Loucy (cell line): ENCODE results near the gene GJC1.

ENCODE experiments used
- H2AFZ ChIP-seq: fragments of 200-600 bp; sonication (generic); 2 replicates; pipeline ENCODE4 v1.6.0; 2016; ENCODE audit warnings: antibody characterized with exemption, mild to moderate bottlenecking, low read length, moderate library complexity
- H3F3A ChIP-seq: fragments of 200-600 bp; 2 replicates; pipeline ENCODE4 v1.6.0; 2016; ENCODE audit warnings: antibody characterized with exemption, low read depth, mild to moderate bottlenecking
- H3K27me3 ChIP-seq: fragments of 200-600 bp; sonication (generic); 2 replicates; pipeline ENCODE4 v1.6.1; 2014; ENCODE audit warnings: low read length, mild to moderate bottlenecking; ENCODE audit not compliant: insufficient read depth, poor library complexity, severe bottlenecking
- H3K36me3 ChIP-seq: fragments of 200-600 bp; sonication (generic); 2 replicates; pipeline ENCODE4 v1.6.1; 2016; ENCODE audit warnings: low read length; ENCODE audit not compliant: insufficient read depth
- H3K4me1 ChIP-seq: fragments of 200-600 bp; sonication (generic); 2 replicates; pipeline ENCODE4 v1.5.1; 2014; ENCODE audit warnings: low read length, mild to moderate bottlenecking; ENCODE audit not compliant: insufficient read depth, poor library complexity, severe bottlenecking
- H3K4me2 ChIP-seq: fragments of 200-600 bp; sonication (generic); 2 replicates; pipeline ENCODE4 v1.6.0; 2014; ENCODE audit warnings: antibody characterized with exemption, low read length, low read depth, mild to moderate bottlenecking; ENCODE audit not compliant: poor library complexity, severe bottlenecking
- H3K4me3 ChIP-seq: fragments of 200-600 bp; sonication (generic); 2 replicates; pipeline ENCODE4 v1.5.1; 2014; ENCODE audit warnings: low read length, mild to moderate bottlenecking, mixed read lengths; ENCODE audit not compliant: poor library complexity, severe bottlenecking
- H3K79me2 ChIP-seq: fragments of 200-600 bp; sonication (generic); 2 replicates; pipeline ENCODE4 v1.6.1; 2014; ENCODE audit warnings: low read length; ENCODE audit not compliant: insufficient read depth
- H3K9ac ChIP-seq: fragments of 200-600 bp; sonication (generic); 2 replicates; pipeline ENCODE4 v1.6.0; 2014; ENCODE audit warnings: mild to moderate bottlenecking, low read depth, low read length, moderate library complexity; ENCODE audit not compliant: poor library complexity, severe bottlenecking
- H3K9me2 ChIP-seq: fragments of 200-600 bp; sonication (generic); replicated peaks from 2 replicates; pipeline ENCODE4 v1.6.1; 2016; ENCODE audit warnings: low read depth, low read length, mixed read lengths
- H3K9me3 ChIP-seq: fragments of 200-600 bp; sonication (generic); 2 replicates; pipeline ENCODE4 v1.6.1; 2014; ENCODE audit warnings: mild to moderate bottlenecking, antibody characterized with exemption, low read length, low read depth; ENCODE audit not compliant: insufficient read depth
- H4K20me1 ChIP-seq: fragments of 200-600 bp; sonication (generic); 2 replicates; pipeline ENCODE4 v1.6.0; 2014; ENCODE audit warnings: antibody characterized with exemption, low read length, mild to moderate bottlenecking; ENCODE audit not compliant: insufficient read depth, poor library complexity, severe bottlenecking
- CTCF ChIP-seq: fragments of 200-600 bp; sonication (generic); conservative IDR thresholded peaks from 2 replicates; pipeline ENCODE4 v1.5.1; 2014; ENCODE audit warnings: mild to moderate bottlenecking, antibody characterized with exemption, low read length
- EZH2phosphoT487 ChIP-seq: fragments of 200-600 bp; IDR thresholded peaks from 2 replicates; pipeline ENCODE4 v1.6.1; 2018; ENCODE audit warnings: antibody characterized with exemption, mild to moderate bottlenecking, moderate library complexity, borderline replicate concordance

The GJC1 gene

GRCh38 chr17:44761932-44762810 lies 67.9 kb downstream of the GJC1 start:
- Histone ChIP-seq H3K4me3 (no peak overlapping the region), H3K4me1 (peaks cover 9% of the 10 kb centered on the region), H3K9me3 (no peaks in the 10 kb centered on the region), H3F3A (no peaks in the 10 kb centered on the region), H3K9ac (no peak overlapping the region), H3K79me2 (no peaks in the 10 kb centered on the region), H3K36me3 (no peaks in the 10 kb centered on the region), H3K27me3 (no peaks in the 10 kb centered on the region), H3K9me2 (no peaks in the 10 kb centered on the region), H3K4me2 (no peak overlapping the region), H2AFZ (no peak overlapping the region), H4K20me1 (no peaks in the 10 kb centered on the region)
- TF ChIP-seq EZH2phosphoT487 (no peak), CTCF (no peak)

- Histone ChIP-seq H3K4me2 (no peak overlapping the region), H3K9me2 (no peaks in the 10 kb centered on the region), H3K9me3 (no peaks in the 10 kb centered on the region), H3F3A (no peaks in the 10 kb centered on the region), H4K20me1 (no peaks in the 10 kb centered on the region), H2AFZ (no peak overlapping the region), H3K36me3 (no peaks in the 10 kb centered on the region), H3K27me3 (no peaks in the 10 kb centered on the region), H3K9ac (no peak overlapping the region), H3K4me3 (no peak overlapping the region), H3K4me1 (peaks cover 8% of the 10 kb centered on the region), H3K79me2 (no peaks in the 10 kb centered on the region)
- TF ChIP-seq CTCF (no peak), EZH2phosphoT487 (no peak)
These were observed 69.4 kb downstream of the GJC1 start for GRCh38 chr17:44760474-44761308.

GRCh38 chr17:44759916-44760243 lies 70.2 kb downstream of the GJC1 start:
- H2AFZ ChIP-seq: no peak overlapping the region
- H3K4me1 ChIP-seq: peaks cover 8% of the 10 kb centered on the region
- H3K9ac ChIP-seq: no peak overlapping the region
- TF ChIP-seq CTCF: 0 out of 2 replicates have a peak, but pooled peaks have one; percentile 3
- no peak for TF ChIP-seq EZH2phosphoT487
- H3K4me2 ChIP-seq: peak overlapping the region; percentile 80
- no peaks in the 10 kb centered on the region for H3K27me3 ChIP-seq
- no peaks in the 10 kb centered on the region for H3K9me2 ChIP-seq
- H4K20me1 ChIP-seq: no peaks in the 10 kb centered on the region
- H3K79me2 ChIP-seq: no peaks in the 10 kb centered on the region
- H3K4me3 ChIP-seq: no peak overlapping the region
- H3F3A ChIP-seq: no peaks in the 10 kb centered on the region
- H3K9me3 ChIP-seq: no peaks in the 10 kb centered on the region
- H3K36me3 ChIP-seq: no peaks in the 10 kb centered on the region
